Panc1 (cell line): ENCODE results near the gene UGT2B28. TPM values are rescaled to one million over a fixed set of nuclear protein-coding genes. Genes with fewer than 3 reads are reported as not detected.
"Not testable (repeated sequence)": the region's sequence is repeated elsewhere in the genome, so short reads cannot be mapped to it uniquely, and the experiment has no call there.

Experiments used
- ATAC-seq: fragments of 200-7000 bp; cut with Tn5 transposase; 2 replicates; pipeline ENCODE4 v1.9.1; 2020; ENCODE audit warnings: mild to moderate bottlenecking, moderate library complexity
- BruUV-seq: library from RNA; stranded (reverse); fragments of 400-500 nt; replicated peaks from 2 replicates; lab custom pipeline; 2021; lab: Mats Ljungman, UMichigan
- CTCF ChIA-PET: fragments of 300-600 bp; sonication (Branson Sonifier 250); formaldehyde crosslinking; loops from one replicate; lab custom pipeline; 2022; ENCODE audit warnings: antibody characterized with exemption; lab: Charles Lee
- POLR2A ChIA-PET: fragments of 300-600 bp; sonication (Branson Sonifier 250); formaldehyde crosslinking; loops from one replicate; lab custom pipeline; 2022; ENCODE audit warnings: antibody characterized with exemption; lab: Charles Lee
- DNase-seq: peaks from one replicate; pipeline ENCODE4 v3.0.0-alpha.2; 2010; ENCODE audit warnings: low read depth, low spot score
- H3K27ac ChIP-seq: 2 replicates; pipeline ENCODE4 v1.5.1; 2011; ENCODE audit warnings: mild to moderate bottlenecking, low read length, inconsistent platforms
- H3K27me3 ChIP-seq: fragments of 200-500 bp; sonication (Bioruptor generic); 2 replicates; pipeline ENCODE4 v1.6.0; 2014; ENCODE audit warnings: low read length, inconsistent platforms; ENCODE audit not compliant: control insufficient read depth, insufficient read depth
- H3K36me3 ChIP-seq: fragments of 200-500 bp; sonication (Bioruptor generic); 2 replicates; pipeline ENCODE4 v1.5.1; 2014; ENCODE audit warnings: inconsistent platforms, mild to moderate bottlenecking, low read length, moderate library complexity; ENCODE audit not compliant: control insufficient read depth, insufficient read depth
- H3K4me1 ChIP-seq: 2 replicates; pipeline ENCODE4 v1.5.1; 2011; ENCODE audit warnings: inconsistent platforms, mild to moderate bottlenecking, low read length, moderate library complexity; ENCODE audit not compliant: control insufficient read depth, insufficient read depth
- H3K4me3 ChIP-seq, 2 experiments: 2 replicates each; pipeline ENCODE4 v1.5.1; 2011 to 2012; ENCODE audit warnings: low read depth in 2 of 2, low read length in 2 of 2, mild to moderate bottlenecking in 2 of 2, inconsistent platforms in 1 of 2, moderate library complexity in 1 of 2
- H3K9me3 ChIP-seq: fragments of 200-500 bp; sonication (Bioruptor generic); 2 replicates; pipeline ENCODE4 v1.5.1; 2014; ENCODE audit warnings: low read depth, mild to moderate bottlenecking, inconsistent platforms, low read length, moderate library complexity; ENCODE audit not compliant: control insufficient read depth, insufficient read depth
- in situ Hi-C: cut with HindIII; loops from 2 replicates; pipeline ENCODE4 v1.10.0; 2016; ENCODE audit warnings: low sequenced_read_pairs, low pct_unique_long_range_greater_than_20kb
- intact Hi-C: fragments of 100-400 bp; cut with micrococcal nuclease; formaldehyde crosslinking; loops from one replicate; pipeline ENCODE4 v1.10.0; 2022; ENCODE audit not compliant: unreplicated experiment
- total RNA-seq: library from RNA; stranded (reverse); gene quantifications from one replicate; pipeline ENCODE4 v1.2.1, GENCODE V29; 2021; ENCODE audit not compliant: unreplicated experiment

Gene UGT2B28
- total RNA-seq, 1 experiment from 2014 or later = not detected

DNA sequence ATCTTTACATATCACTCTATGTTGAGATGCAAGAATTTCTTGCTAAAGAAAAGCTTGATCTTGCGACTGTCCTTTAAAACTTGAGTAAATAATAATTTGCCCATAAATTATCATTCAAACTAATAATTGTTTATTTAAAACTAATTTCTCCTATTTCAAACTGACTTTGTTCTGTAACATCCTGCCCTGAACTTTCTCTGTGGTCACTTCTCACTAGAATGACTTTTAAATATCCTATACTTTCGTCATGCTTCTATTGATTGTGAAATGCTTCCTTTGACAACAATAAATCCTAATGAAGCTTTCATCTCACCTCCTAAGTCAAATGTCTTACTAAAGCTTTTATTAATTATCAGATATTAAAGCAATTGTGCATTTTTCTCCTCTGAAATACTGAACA is 38.5 kb upstream of the UGT2B28 start:
- intact Hi-C loops, H3K9me3 ChIP-seq, H3K27me3 ChIP-seq, H3K27ac ChIP-seq, DNase-seq, H3K36me3 ChIP-seq, CTCF ChIA-PET, BruUV-seq, H3K4me1 ChIP-seq, POLR2A ChIA-PET, in situ Hi-C loops, H3K4me3 ChIP-seq, ATAC-seq: not testable (repeated sequence)

DNA sequence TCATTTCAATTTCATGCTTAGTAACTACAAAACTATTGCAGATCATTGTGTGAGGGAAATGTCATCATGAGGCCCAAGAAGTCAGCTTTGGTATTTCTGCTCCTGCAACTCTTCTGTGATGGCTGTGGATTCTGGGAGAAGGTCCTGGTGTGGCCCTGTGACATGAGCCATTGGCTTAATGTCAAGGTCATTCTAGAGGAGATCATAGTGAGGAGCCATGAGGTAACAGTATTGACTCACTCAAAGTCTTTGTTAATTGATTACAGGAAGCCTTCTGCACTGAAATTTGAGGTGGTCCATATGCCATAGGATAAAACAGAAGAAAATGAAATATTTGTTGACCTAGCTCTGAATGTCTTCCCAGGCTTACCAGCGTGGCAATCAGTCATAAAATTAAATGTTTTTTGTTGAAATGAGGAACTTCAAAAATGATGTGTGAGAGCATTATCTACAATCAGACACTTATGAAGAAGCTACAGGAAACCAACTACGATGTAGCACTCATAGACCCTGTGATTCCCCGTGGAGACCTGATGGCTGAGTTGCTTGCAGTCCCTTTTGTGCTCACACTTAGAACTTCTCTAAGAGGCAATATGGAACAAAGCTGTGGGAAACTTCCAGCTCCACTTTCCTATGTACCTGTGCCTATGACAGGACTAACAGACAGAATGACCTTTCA is 37.6 kb upstream of the UGT2B28 start:
- H3K36me3 ChIP-seq, H3K9me3 ChIP-seq, H3K4me1 ChIP-seq, H3K27ac ChIP-seq, POLR2A ChIA-PET, DNase-seq, ATAC-seq, H3K4me3 ChIP-seq, BruUV-seq, in situ Hi-C loops, CTCF ChIA-PET, H3K27me3 ChIP-seq, intact Hi-C loops: not testable (repeated sequence)

- DNase-seq, intact Hi-C loops, H3K4me1 ChIP-seq, H3K36me3 ChIP-seq, H3K27me3 ChIP-seq, H3K9me3 ChIP-seq, ATAC-seq, H3K27ac ChIP-seq, H3K4me3 ChIP-seq, BruUV-seq, in situ Hi-C loops, CTCF ChIA-PET, POLR2A ChIA-PET: not testable (repeated sequence)
Measured at GRCh38 chr4:69250884-69251283, 29.4 kb upstream of the UGT2B28 start.

GRCh38 chr4:69253147-69253772 is 27.0 kb upstream of the UGT2B28 start:
- in situ Hi-C loops, H3K4me3 ChIP-seq, H3K27me3 ChIP-seq, POLR2A ChIA-PET, H3K9me3 ChIP-seq, BruUV-seq, intact Hi-C loops, CTCF ChIA-PET, H3K36me3 ChIP-seq, H3K27ac ChIP-seq, DNase-seq, ATAC-seq, H3K4me1 ChIP-seq: not testable (repeated sequence)

- ATAC-seq, H3K4me3 ChIP-seq, DNase-seq, H3K9me3 ChIP-seq, CTCF ChIA-PET, intact Hi-C loops, H3K27me3 ChIP-seq, in situ Hi-C loops, H3K27ac ChIP-seq, BruUV-seq, H3K4me1 ChIP-seq, H3K36me3 ChIP-seq, POLR2A ChIA-PET: not testable (repeated sequence)
Measured at GRCh38 chr4:69268612-69269011, 11.7 kb upstream of the UGT2B28 start.

- H3K36me3 ChIP-seq, H3K27me3 ChIP-seq, POLR2A ChIA-PET, ATAC-seq, DNase-seq, BruUV-seq, H3K27ac ChIP-seq, intact Hi-C loops, H3K9me3 ChIP-seq, CTCF ChIA-PET, H3K4me1 ChIP-seq, H3K4me3 ChIP-seq, in situ Hi-C loops: not testable (repeated sequence)
Measured at GRCh38 chr4:69296356-69296755, 16.1 kb downstream of the UGT2B28 start.

DNA sequence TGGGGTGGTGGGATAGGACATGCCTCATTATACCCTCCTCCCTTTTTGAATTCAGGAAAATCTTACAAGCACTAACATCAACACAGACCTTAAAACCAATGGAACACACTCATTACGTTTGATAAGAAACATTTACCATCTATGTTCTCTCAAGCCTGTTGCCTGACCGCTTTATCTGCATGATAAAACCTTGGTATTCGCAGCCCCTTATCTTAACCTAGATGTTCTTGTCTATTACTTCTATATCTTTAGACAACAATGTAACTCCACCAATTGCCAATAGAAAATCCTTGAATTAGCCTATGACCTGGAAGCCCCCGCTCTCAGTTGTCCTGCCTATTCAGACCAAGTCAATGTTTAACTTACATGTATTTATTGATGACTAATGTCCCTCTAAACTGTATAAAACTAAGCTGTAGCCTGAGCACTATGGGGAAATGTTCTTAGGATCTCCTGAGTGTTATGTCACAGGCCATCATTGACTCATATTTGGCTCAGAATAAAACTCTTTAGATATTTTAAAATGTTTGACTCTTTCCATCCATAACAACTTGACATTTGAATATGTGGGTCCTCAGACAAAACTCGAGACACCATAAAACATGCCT is 28.3 kb downstream of the UGT2B28 start:
- H3K27me3 ChIP-seq, H3K27ac ChIP-seq, in situ Hi-C loops, BruUV-seq, H3K36me3 ChIP-seq, ATAC-seq, H3K4me3 ChIP-seq, intact Hi-C loops, CTCF ChIA-PET, DNase-seq, H3K9me3 ChIP-seq, H3K4me1 ChIP-seq, POLR2A ChIA-PET: not testable (repeated sequence)
